ENCODE data around the gene ABLIM2.

Gene ABLIM2

GRCh38 chr4:8173492-8174242 is 15.1 kb upstream of the ABLIM2 start:
- DNase-seq, result no peak

DNA sequence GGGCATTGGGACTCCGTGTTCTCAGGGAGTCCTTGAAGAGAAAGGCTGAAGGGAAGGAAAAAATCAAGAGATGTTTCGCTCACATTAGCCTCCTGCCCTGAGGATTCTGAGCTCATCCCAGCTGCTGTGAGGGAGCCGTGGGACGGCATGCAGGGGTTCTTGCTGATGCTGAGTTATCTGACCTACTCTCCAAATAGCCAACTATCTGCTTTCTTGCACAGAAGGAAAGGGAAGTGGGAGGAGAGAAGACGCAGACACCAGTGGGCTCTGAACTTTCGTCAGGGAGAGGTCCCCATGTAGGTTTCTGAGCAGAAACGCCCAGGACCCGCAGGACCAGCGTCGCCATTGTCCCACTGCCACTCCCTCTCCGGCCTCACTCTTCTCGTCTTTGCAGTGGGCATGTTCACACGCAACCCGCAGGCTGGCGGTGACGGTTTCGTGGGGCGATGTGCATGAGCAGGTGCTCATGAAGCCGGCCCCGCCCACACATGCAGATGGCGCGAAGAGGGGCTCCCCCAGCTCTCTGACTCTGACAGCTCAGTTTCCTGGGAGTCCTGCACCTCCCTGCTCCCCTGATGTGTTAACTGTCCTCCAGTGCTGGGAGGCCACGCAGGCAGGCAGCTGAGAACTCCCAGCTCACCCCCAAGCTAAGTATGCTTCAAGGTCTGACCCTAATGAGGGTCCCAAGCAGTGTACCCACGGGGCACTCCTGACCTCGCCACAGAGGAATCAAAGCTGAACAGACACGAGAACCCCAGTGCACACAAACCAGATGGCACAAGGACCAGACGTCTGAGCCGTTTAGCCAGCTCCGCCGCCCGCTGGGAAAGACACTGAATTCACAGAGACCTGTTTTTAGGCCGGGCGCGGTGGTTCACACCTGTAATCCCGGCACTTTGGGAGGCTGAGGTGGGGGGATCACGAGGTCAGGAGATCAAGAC is 13.6 kb upstream of the ABLIM2 start:
- DNase-seq, result no peak

DNA sequence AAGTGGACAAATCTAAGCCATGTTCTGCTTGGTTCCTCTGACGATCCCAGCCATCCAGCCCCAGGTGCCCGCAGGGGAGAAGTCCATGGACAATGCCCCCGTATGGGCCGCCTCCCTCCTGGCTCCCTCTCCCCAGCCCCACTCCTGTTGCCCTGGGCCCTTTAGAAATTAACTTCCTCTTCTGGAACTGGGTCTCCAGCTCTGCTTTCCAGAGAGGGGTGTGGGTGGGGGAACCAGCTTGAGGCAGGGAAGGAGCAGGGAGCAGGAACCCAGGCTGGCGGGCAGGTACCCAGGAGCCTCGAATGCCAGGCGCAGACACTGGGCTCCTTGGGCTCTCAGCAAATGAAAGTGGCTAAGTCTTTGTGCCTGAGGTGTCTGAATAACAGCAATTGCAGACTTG is 12.7 kb upstream of the ABLIM2 start:
- no peak for DNase-seq

DNA sequence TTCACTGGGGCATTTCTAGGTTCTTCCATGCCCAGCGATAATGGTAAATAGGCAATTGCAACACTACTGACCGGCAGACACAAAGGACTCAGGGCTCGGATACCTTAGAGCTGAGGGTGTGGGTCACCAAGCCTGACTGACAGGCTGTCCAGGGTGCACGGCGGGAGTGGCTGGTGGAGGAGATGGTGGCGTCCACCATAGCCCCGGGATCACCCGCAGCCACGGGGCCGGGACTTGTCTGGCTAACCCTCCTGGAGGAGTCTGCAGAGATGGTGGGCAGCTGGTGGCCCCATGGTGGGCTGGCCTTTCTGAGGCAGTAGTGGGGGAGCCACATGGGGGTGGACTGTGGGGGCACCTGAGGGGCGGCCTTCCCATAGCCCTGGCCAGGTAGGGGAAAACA is 11.7 kb upstream of the ABLIM2 start:
- no peak for DNase-seq

GRCh38 chr4:8169763-8170162 is 11.2 kb upstream of the ABLIM2 start:
- DNase-seq, result no peak

DNA sequence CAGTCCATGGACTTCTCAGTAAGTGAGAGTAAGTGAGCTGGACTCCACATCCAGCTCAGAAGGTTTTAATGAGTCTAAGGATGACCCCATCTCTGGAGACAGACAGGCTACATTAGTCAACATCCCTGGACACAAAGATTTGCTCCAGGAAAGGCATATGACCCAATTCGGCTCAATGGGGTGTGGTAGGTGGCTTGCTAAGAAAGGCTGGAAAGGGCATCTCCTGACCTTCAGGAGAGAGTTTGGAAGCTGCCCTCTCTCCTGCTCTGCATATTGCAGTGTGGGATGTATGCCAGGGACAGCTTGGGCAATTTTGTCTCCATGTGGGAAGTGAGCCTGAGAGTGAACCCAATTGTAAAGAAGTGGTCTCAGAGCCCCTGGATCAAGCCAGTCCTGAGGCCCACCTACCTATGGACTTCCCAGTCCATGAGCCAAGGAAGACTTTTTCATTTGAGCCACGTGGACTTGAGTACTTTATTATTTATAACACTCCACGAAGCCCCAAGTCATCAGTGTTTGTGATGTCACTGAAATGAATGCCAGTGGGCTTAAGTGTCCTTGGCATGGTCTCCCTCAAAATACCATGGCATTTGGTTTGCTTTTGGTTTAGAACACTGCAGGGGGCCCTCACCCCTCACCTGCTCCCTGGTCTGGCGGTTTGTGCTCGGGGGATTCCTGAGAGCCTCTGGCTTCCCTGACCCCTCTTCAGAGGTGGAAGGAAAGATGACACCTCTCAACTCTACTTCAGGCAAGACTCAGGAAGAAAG is 10.4 kb upstream of the ABLIM2 start:
- no peak for DNase-seq

- DNase-seq, result no peak
Observed at GRCh38 chr4:8168232-8168631, 9.6 kb upstream of the ABLIM2 start.

DNA sequence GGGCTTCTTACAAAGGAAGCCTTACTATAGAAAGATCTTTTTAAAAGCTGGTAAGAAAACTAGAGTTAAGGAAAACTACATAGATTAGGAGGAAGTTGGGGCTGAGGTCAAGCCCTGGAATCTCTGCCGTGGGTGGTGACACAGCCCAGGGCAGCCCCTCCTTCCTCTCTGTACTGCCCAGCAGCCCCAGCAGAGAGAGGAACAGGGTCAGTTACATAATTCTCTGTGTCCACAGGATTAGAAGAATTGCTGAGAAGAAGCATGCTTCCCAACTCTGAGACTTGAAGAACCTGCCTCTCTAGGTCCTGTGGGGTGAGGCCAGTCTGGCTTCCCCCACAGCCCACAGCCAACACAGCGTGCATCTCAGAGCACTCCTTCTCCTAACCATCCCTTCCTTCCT is 9.2 kb upstream of the ABLIM2 start:
- no peak for DNase-seq

DNA sequence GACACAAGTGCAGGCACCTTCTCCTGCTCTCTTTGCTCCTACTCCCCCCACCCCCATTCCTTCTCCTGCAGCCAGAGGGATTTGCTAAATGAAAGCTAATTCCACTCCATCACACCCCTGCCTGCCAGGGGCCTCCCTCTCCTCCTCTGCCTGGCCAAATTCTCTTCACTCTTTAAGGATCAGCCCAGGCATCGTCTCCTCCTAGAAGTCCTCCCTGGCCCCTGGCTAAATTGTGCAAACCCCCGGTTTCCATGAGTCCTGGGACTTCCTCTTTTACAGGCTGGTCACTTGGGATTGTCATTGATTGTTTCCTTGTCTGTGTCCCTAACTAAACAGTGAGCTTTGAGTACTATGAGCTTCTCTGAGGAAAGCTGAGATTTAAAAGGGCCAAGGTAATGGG is 8.7 kb upstream of the ABLIM2 start:
- DNase-seq, result no peak

DNA sequence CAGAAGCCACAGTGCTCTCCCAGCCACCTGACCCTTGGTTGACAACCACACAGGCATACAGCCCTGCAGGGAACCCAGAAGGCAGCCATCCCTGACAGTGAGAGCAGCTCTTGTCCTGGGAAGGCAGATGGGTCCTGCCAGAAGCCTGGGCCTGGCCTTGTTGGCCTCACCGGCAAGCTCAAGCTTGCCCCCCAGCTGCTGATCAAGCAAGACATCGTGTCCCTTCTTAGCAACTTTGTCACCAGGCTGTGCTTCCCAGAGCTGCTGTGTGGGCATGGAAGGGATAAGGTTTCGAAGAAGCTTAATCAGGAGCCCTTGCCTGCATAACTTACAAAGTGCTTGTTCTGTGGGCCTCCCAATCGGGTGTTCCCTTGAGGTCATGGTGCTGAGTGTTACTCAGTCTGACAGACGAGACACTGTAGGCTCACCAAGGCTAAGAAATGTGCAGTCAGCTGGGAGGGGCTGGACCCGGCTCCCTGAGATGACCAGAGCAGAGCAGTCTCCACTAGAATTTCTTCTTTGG is 6.8 kb upstream of the ABLIM2 start:
- no peak for DNase-seq

- DNase-seq, result no peak
Observed at GRCh38 chr4:8164687-8165086, 6.1 kb upstream of the ABLIM2 start.

- no peak for DNase-seq
Observed at GRCh38 chr4:8164194-8164565, 5.6 kb upstream of the ABLIM2 start.

DNA sequence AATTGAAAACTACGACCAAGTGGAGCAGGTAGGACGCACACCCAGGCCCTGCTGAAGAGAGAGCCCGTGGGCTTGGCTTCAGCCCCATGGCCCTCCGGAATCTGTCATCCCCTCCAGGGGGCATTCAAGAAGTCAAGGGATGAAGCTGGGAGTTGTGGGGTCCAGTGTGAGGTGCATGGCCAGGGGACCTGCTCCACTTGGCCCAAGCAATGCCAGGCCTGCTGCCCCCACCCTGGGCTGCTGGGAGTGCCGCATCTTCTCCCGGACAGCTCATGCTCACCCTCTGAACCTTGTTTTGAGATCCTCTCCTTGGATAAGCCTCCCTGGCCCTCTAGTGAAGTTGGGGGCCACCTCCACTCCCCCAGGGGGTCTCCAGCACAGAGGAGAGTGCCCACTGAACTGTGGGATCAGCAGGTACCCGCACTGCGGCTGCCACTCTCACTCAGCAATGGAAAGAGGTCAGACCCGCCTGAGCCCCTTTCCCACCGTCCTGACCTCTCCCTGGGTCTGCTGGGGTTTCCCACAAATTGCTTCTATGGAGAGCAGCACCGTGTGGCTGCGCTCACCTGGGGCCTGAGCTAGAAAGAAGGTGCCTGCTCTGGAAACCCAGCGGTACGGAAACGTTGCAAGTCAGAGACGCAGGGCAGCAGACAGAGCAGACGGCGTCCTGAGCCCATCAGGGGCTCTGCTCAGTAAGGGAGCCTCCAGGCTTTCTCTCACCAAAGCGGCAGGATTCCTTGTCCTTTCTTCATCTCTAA is 5.0 kb upstream of the ABLIM2 start:
- DNase-seq, result no peak

DNA sequence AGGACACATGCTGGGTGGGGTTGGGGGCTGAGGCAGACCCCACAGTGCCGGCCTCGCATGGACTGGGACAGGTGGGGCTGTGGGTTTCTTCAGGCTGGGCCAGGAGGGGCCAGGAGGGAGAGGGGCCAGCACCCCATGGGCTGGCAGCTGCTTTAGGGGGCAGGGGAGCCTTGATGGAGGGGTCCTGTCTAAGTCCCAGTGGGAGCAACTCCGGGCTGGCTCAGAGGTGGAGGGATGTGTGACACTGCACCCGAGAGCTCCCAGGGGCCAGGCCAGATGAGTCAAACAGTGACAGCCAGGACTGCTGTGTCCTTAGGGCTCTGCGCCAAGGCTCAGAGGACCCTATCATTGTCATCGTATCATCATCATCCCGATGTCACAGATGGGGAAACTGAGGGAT is 4.4 kb upstream of the ABLIM2 start:
- no peak for DNase-seq

DNA sequence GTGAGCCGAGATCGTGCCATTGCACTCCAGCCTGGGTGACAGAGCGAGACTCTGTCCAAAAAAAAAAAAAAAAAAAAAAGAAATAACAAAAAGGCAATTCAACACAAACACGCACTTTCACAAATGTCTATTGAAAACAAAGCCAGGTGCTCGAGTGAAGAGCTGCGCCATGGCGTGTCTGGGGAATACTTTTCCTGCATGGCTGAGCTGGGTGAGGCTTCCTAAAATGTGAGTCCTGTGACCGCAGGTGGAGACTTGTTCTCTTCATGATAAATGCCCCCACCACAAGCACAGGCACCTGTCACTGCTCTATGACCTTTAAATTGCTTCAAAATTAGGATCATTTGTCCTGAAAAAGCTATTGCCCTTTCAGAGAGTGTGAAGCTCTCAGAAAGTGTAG is 4.0 kb upstream of the ABLIM2 start:
- no peak for DNase-seq

GRCh38 chr4:8160572-8160971 is 2.0 kb upstream of the ABLIM2 start:
- no peak for DNase-seq

- DNase-seq, result no peak
Observed at GRCh38 chr4:8160233-8160560, 1.6 kb upstream of the ABLIM2 start.

GRCh38 chr4:8159537-8160232 is 1.1 kb upstream of the ABLIM2 start:
- no peak for DNase-seq

- DNase-seq, result no peak
Observed at GRCh38 chr4:8157944-8158709, 486 bp downstream of the ABLIM2 start.

- DNase-seq, result no peak
Observed at GRCh38 chr4:8157496-8157895, 1.1 kb downstream of the ABLIM2 start.

DNA sequence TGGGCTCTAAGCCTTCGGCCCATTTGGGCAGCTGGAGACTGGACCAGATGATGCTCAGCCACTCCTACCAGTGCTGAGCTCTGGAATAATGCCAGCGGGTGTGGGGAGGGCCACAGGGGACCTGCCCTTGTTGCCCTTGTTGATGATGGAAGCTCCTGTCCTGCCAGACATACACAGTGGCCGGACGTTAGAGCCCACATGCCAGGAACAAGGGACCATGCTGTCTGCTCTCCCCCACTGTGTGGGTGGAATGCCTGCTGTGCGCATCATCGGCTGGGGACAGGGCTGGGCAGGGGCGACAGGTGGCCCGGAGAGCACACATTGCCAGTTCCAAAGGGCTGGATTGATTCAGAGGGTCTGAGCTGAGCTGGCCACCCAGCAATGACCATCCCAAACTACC is 2.0 kb downstream of the ABLIM2 start:
- no peak for DNase-seq

Measured in NCI-H1694 treated with DMSO at 0.1 percent for 48 hours (cell line).